Adrenal gland (tissue), 12 donors: ENCODE measurements around the gene PLCG2. TPM values are rescaled to one million over a fixed set of nuclear protein-coding genes. Genes with fewer than 3 reads are reported as not detected.

ENCODE experiments used
- DNase-seq, 7 donors: peaks; one replicate each; pipeline ENCODE4 v3.0.0-alpha.2; 2019 to 2020
- H3K27ac ChIP-seq, 5 donors: fragments of 200-600 bp; sonication (generic) in 4 of 5; 1 replicate in 3 of 5; 2 replicates in 2 of 5; pipeline versions ENCODE4 v1.5.1 to v1.8.0; 2016 to 2020; ENCODE audit warnings: mild to moderate bottlenecking in 1 of 5
- H3K27me3 ChIP-seq: fragments of 200-600 bp; 2 replicates; pipeline ENCODE4 v1.8.0; 2021
- H3K36me3 ChIP-seq, 2 donors: fragments of 200-600 bp; replicated peaks in 1 of 2; 1 replicate in 1 of 2; 2 replicates in 1 of 2; pipeline versions ENCODE4 v1.5.1 to v1.8.0; 2018 to 2022
- H3K4me1 ChIP-seq, 2 donors: fragments of 200-600 bp; replicated peaks in 1 of 2; 1 replicate in 1 of 2; 2 replicates in 1 of 2; pipeline versions ENCODE4 v1.5.1 to v1.8.0; 2018 to 2021
- H3K4me3 ChIP-seq, 4 donors: fragments of 200-600 bp; sonication (generic) in 3 of 4; one replicate each; pipeline ENCODE4 v1.5.1; 2016 to 2018
- H3K9me3 ChIP-seq, 3 donors: fragments of 200-600 bp; sonication (generic) in 1 of 3; replicated peaks in 1 of 3; 1 replicate in 2 of 3; 2 replicates in 1 of 3; pipeline versions ENCODE4 v1.5.1 to v1.8.0; 2016 to 2021
- POLR2A ChIP-seq, 2 donors: fragments of 450-650 bp; IDR thresholded peaks; one replicate each; pipeline ENCODE4 v1.6.1; 2017; ENCODE audit warnings: antibody characterized with exemption in 2 of 2, mild to moderate bottlenecking in 2 of 2, moderate library complexity in 1 of 2
- WGBS, 4 donors: extraction: QIAGEN DNeasy Blood & Tissue Kit in 2 of 4; methylation state at CpG; one replicate each; pipeline versions ENCODE4 v1.1.5 to v1.1.7; 2013 to 2017; 5-methylcytosine and 5-hydroxymethylcytosine counted together
- intact Hi-C, 2 donors: fragments of 100-400 bp; cut with DNase I; formaldehyde crosslinking; loops; one replicate each; pipeline versions ENCODE4 v1.14.1 to v1.15.0; 2022 to 2023
- polyA plus RNA-seq, 3 donors: library from polyadenylated mRNA; stranded (reverse); fragments of 200-250 nt in 2 of 3; fragments of 350-450 nt in 1 of 3; fragmentation: Illumina TruSeq in 1 of 3; extraction: RNeasy Lipid Tissue Mini Kit (QIAGEN cat#74804) in 1 of 3; gene quantifications; one replicate each; pipeline ENCODE4 v1.2.3, GENCODE V29; 2013 to 2014
- total RNA-seq, 9 donors: library from RNA; depleted of rRNA in 4 of 9; stranded (reverse); fragments of >200 nt in 4 of 9; fragments of 120-200 nt in 1 of 9; fragmentation: NEBNext Ultra II Directional in 1 of 9; extraction: Animal tissue kit (Norgen Biotek cat#: 25700) in 1 of 9; gene quantifications; one replicate each; pipeline versions ENCODE4 v1.1.0 to v1.2.4, GENCODE V29; 2013 to 2023
- TF ChIP-seq, protein P1 (sequence below), 6 experiments: fragments of 450-650 bp in 4 of 6; fragments of 200-600 bp in 2 of 6; sonication (generic) in 1 of 6; IDR thresholded peaks; 1 replicate in 5 of 6; 2 replicates in 1 of 6; pipeline versions ENCODE4 v1.5.1 to v1.8.0; 2016 to 2021; ENCODE audit warnings: antibody characterized with exemption in 6 of 6, mild to moderate bottlenecking in 2 of 6, moderate library complexity in 1 of 6
- donor health status: healthy with polysubstance abuse.
- donor health status: Bipolar disorder and iron deficiency.
- donor health status: DM: yes; HTN: yes; CAD: no.
- donor health status: DM: no; HTN: no; CAD: no.
- donor health status: DM: no; HTN: no; CAD: no.
- donor health status: DM: yes; HTN: yes; CAD: no.

PLCG2 gene
- total and polyA plus RNA-seq, 12 donors = 4.8 to 47.6 (median 10.9) TPM

DNA sequence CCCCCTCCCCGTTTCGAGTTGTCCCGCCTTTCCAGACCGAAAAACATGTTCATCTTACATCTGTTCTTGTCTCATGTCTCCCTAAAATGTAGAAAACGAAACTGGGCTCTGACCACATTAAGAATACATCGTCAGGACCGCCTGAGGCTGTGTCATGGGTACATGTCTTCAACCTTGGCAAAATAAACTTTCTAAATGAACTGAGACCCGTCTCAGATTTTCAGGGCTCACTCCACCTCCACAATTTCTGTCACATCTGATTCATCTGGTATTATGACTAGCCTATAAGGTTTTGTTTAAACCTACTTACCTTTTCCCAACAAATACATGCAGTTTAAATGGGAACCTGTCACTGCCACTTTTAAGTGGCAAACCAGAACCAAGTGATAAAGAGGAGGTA is 231.6 kb downstream of the PLCG2 start:
- intact Hi-C loops = no loop called here
- Histone ChIP-seq H3K36me3 (no peaks in the 10 kb centered on the region), H3K4me3 (peak overlapping the region in 1 of 4 donors; percentile 34), H3K9me3 (no peaks in the 10 kb centered on the region), H3K27me3 (peaks cover 23% of the 10 kb centered on the region), H3K4me1 (no peaks in the 10 kb centered on the region), H3K27ac (no peak overlapping the region)
- no peak for TF ChIP-seq POLR2A (IDR thresholded peaks at IDR 0.05)
- TF ChIP-seq, protein P1, sequence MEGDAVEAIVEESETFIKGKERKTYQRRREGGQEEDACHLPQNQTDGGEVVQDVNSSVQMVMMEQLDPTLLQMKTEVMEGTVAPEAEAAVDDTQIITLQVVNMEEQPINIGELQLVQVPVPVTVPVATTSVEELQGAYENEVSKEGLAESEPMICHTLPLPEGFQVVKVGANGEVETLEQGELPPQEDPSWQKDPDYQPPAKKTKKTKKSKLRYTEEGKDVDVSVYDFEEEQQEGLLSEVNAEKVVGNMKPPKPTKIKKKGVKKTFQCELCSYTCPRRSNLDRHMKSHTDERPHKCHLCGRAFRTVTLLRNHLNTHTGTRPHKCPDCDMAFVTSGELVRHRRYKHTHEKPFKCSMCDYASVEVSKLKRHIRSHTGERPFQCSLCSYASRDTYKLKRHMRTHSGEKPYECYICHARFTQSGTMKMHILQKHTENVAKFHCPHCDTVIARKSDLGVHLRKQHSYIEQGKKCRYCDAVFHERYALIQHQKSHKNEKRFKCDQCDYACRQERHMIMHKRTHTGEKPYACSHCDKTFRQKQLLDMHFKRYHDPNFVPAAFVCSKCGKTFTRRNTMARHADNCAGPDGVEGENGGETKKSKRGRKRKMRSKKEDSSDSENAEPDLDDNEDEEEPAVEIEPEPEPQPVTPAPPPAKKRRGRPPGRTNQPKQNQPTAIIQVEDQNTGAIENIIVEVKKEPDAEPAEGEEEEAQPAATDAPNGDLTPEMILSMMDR (IDR thresholded peaks at IDR 0.05) = no peak
- WGBS, 4 donors = 72 to 85% (median 76%) methylated on average over 8 of the region's 8 CpGs
- no peak for DNase-seq

DNA sequence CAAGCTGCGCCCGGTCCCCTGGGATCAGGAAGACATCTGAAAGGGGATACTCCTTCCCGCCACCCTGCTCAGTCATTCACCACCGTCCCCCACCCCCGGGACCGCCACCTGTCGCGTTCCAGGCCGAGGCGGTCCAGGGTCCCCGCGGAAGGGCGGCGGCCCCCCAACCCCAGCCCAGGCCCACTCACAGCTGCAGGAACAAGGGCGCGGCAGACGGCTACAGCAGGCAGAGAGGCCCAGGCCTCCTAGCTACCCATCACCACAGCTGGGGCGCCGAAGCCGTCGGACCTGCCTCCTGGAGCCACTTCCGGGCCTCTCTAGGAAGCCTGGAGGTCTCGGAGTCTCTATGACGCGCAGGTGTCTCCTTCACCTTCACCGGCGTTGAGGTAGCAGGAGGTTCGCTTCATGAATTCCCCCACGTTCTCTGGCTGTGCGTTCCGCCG is 232.1 kb downstream of the PLCG2 start, which contains the start of gene SDR42E1:
Gene SDR42E1, minus strand, starts transcription at position 272 of the 443 bp plus-strand sequence. CDS start 10,612 bp downstream, outside the sequence.
- WGBS, 4 donors = 9 to 24% (median 12%) methylated on average over 12 to 32 of the region's 32 CpGs
- Histone ChIP-seq H3K4me1 (no peaks in the 10 kb centered on the region), H3K27me3 (peaks cover 23% of the 10 kb centered on the region), H3K27ac (no peak within 1 kb of the TSS), H3K9me3 (no peaks in the 10 kb centered on the region), H3K36me3 (no peaks in the 10 kb centered on the region), H3K4me3 (peak within 1 kb of the TSS in 1 of 4 donors; percentile 34)
- intact Hi-C loops = no loop called here
- TF ChIP-seq, protein P1 (IDR thresholded peaks at IDR 0.05) = no peak
- no peak for TF ChIP-seq POLR2A (IDR thresholded peaks at IDR 0.05)
- DNase-seq = no peak

Other genes starting within 250 kb of the PLCG2 start
- under 1 TPM in 8 of 9 donors, not detected in 1; 0.17 to 0.94 (median 0.31) TPM for gene SDR42E1, start 232.2 kb downstream of the PLCG2 start, total RNA-seq
- under 1 TPM; 0.10 to 0.55 (median 0.16) TPM for gene SDR42E1, start 232.2 kb downstream of the PLCG2 start, polyA plus RNA-seq